BJ (cell line): ENCODE measurements around the gene DNAH10. TPM values are rescaled to one million over a fixed set of nuclear protein-coding genes. Genes with fewer than 3 reads are reported as not detected.

ENCODE experiments used
- CTCF ChIA-PET: fragments of 350-600 bp; formaldehyde crosslinking; extraction: SDS; loops from one replicate; lab custom pipeline; 2021; ENCODE audit warnings: antibody characterized with exemption, inconsistent platforms; lab: Yijun Ruan, JAX
- POLR2A ChIA-PET: fragments of 300-600 bp; sonication (Branson Sonifier 250); formaldehyde crosslinking; extraction: SDS; loops from one replicate; lab custom pipeline; 2021; ENCODE audit warnings: antibody characterized with exemption; lab: Charles Lee
- DNase-seq: peaks from one replicate; pipeline ENCODE4 v3.0.0-alpha.2; 2011; ENCODE audit warnings: low read depth
- H3K27me3 ChIP-seq: 2 replicates; pipeline ENCODE4 v1.6.0; 2011; ENCODE audit warnings: low read length; ENCODE audit not compliant: control insufficient read depth, insufficient read depth
- H3K36me3 ChIP-seq: 2 replicates; pipeline ENCODE4 v1.5.1; 2011; ENCODE audit warnings: low read length; ENCODE audit not compliant: control insufficient read depth, insufficient read depth
- H3K4me3 ChIP-seq: 2 replicates; pipeline ENCODE4 v1.5.1; 2011; ENCODE audit warnings: low read depth, mild to moderate bottlenecking, control low read depth, low read length
- CTCF ChIP-seq: IDR thresholded peaks from 2 replicates; pipeline ENCODE4 v1.5.1; 2011; ENCODE audit warnings: low read depth, mild to moderate bottlenecking, control low read depth, inconsistent platforms, low read length, moderate library complexity; ENCODE audit not compliant: insufficient read depth
- polyA plus RNA-seq: library from polyadenylated mRNA; depleted of rRNA; stranded (reverse); fragments of >200 nt; gene quantifications from 2 replicates; pipeline ENCODE4 v1.2.3, GENCODE V29; 2011

Gene DNAH10
- polyA plus RNA-seq, 1 experiment: 0.61 TPM

GRCh38 chr12:123951467-123951866 lies 189.4 kb downstream of the DNAH10 start:
- Histone ChIP-seq H3K4me3 (no peak overlapping the region), H3K36me3 (no peaks in the 10 kb centered on the region; the same call in 1 of the 2 replicates), H3K27me3 (no peaks in the 10 kb centered on the region)
- TF ChIP-seq CTCF: no peak
- no peak for DNase-seq
- CTCF ChIA-PET: no interaction called here
- POLR2A ChIA-PET: no interaction called here

- no peak overlapping the region for H3K4me3 ChIP-seq
- H3K27me3 ChIP-seq: no peaks in the 10 kb centered on the region
- no peak for DNase-seq
- ChIA-PET POLR2A (no interaction called here), CTCF (no interaction called here)
- TF ChIP-seq CTCF: no peak
- no peaks in the 10 kb centered on the region for H3K36me3 ChIP-seq
Observed at GRCh38 chr12:123952037-123952436, 189.9 kb downstream of the DNAH10 start.

- ChIA-PET POLR2A (no interaction called here), CTCF (interaction anchor here (0.7 to 1.4 kb wide), 2 partner anchors 9 to 182 kb away, joined by 3 to 8 read pairs; no protein-coding TSS in a partner anchor)
- no peak for DNase-seq
- Histone ChIP-seq H3K4me3 (no peak overlapping the region), H3K36me3 (no peaks in the 10 kb centered on the region; the same call in none of the 2 replicates), H3K27me3 (no peaks in the 10 kb centered on the region)
- no peak for TF ChIP-seq CTCF
Observed at GRCh38 chr12:123954647-123955350, 192.7 kb downstream of the DNAH10 start.

GRCh38 chr12:123956249-123956648 lies 194.1 kb downstream of the DNAH10 start:
- TF ChIP-seq CTCF: no peak
- CTCF ChIA-PET: interaction anchor here (1.4 kb wide), 1 partner anchor 8 kb away, joined by 8 read pairs; no protein-coding TSS in a partner anchor
- no peaks in the 10 kb centered on the region; the same call in none of the 2 replicates for H3K36me3 ChIP-seq
- H3K27me3 ChIP-seq: no peaks in the 10 kb centered on the region
- DNase-seq: no peak
- POLR2A ChIA-PET: no interaction called here
- no peak overlapping the region for H3K4me3 ChIP-seq

- ChIA-PET POLR2A (no interaction called here), CTCF (interaction anchor here (1.0 kb wide), 1 partner anchor 18 kb away, joined by 3 read pairs; no protein-coding TSS in a partner anchor)
- Histone ChIP-seq H3K4me3 (no peak overlapping the region), H3K36me3 (no peaks in the 10 kb centered on the region; the same call in none of the 2 replicates), H3K27me3 (no peaks in the 10 kb centered on the region)
- no peak for DNase-seq
- no peak for TF ChIP-seq CTCF
Observed at GRCh38 chr12:123957196-123957595, 195.1 kb downstream of the DNAH10 start.
